Measurements from ENCODE around the gene B3GNT4. TPM values are rescaled to one million over a fixed set of nuclear protein-coding genes. Genes with fewer than 3 reads are reported as not detected.

B3GNT4 gene
- total and polyA plus RNA-seq, 2 donors (not counting 3 experiments of a cell fraction or from before 2014, with no cell fraction given), result 0.11 to 0.31 TPM

DNA sequence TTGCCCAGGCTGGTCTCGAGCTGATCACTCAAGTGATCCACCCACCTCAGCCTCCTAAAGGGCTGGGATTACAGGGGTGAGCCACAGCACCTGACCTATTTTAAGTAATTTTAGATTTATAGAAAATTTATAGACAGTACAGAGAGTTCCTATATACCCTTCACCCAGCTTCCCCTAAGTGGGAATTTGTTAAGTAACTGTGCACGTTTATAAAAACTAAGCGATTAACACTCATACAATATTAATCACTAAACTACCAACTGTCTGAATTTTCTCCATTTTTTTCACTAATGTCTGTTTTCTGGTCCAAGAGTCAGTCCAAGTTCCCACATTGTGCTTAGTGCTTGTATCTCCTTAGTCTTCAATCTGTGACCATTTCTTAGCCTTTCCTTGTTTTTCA lies 35.0 kb upstream of the B3GNT4 start:
- dilution Hi-C loops (cut with MboI; ENCODE audit: extremely low pct_ligation_motif_present, low sequenced_read_pairs), result no loop called here

More for the DNA sequence above, 35.0 kb upstream of the B3GNT4 start:
- Histone ChIP-seq H3K4me2 (ENCODE audit: insufficient read depth, low read length) (no peak overlapping the region), H3K9ac (replicated peaks; ENCODE audit: extremely low read depth, insufficient read depth, low read length) (no peak overlapping the region), H3K9me3 (replicated peaks; ENCODE audit: control insufficient read depth, insufficient read depth, low read length) (no peaks in the 10 kb centered on the region), H3K36me3 (ENCODE audit: control insufficient read depth in 2 of 2, extremely low read depth in 1 of 2, insufficient read depth in 2 of 2, low read length in 2 of 2) (no peaks in the 10 kb centered on the region), H2AFZ (ENCODE audit: low read depth, low read length) (no peak overlapping the region), H4K20me1 (replicated peaks; ENCODE audit: control insufficient read depth, extremely low read depth, insufficient read depth, low read length) (no peaks in the 10 kb centered on the region), H3K79me2 (ENCODE audit: control insufficient read depth, insufficient read depth, low read length) (no peaks in the 10 kb centered on the region), H3K9me1 (replicated peaks; ENCODE audit: control insufficient read depth, extremely low read depth, insufficient read depth, low read length) (no peaks in the 10 kb centered on the region), H3K4me3 (replicated peaks in 1 of 3; ENCODE audit: insufficient read depth in 1 of 3, low read depth in 1 of 3, low read length in 3 of 3) (no peak overlapping the region), H3K27ac (ENCODE audit: insufficient read depth, low read depth, low read length) (no peak overlapping the region), H3K27me3 (ENCODE audit: control insufficient read depth in 2 of 2, insufficient read depth in 2 of 2, low read length in 2 of 2) (peaks cover 0 to 3% of the 10 kb centered on the region in 2 experiments), H3K4me1 (ENCODE audit: control insufficient read depth, extremely low read depth, insufficient read depth, low read length) (no peaks in the 10 kb centered on the region)
- no TSS peak for BruUV-seq (replicated peaks)
- DNase-seq (ENCODE audit: low read depth, low spot score) (no peak), FAIRE-seq (no peak)
- TF ChIP-seq POLR2A (IDR thresholded peaks at IDR 0.05; ENCODE audit: low read depth, low read length) (no peak), FOS (IDR thresholded peaks at IDR 0.05; ENCODE audit: borderline replicate concordance, insufficient read depth, low read length) (no peak), POLR2AphosphoS5 (IDR thresholded peaks at IDR 0.05; ENCODE audit: insufficient read depth, low read depth, low read length) (no peak), MYC (IDR thresholded peaks at IDR 0.05; ENCODE audit: low read depth, low read length) (no peak), EZH2 (IDR thresholded peaks at IDR 0.05; ENCODE audit: borderline replicate concordance, low read depth, low read length, severe bottlenecking) (no peak), GATA2 (IDR thresholded peaks at IDR 0.05; ENCODE audit: insufficient read depth, insufficient read length, low read depth, low read length) (no peak), JUN (IDR thresholded peaks at IDR 0.05; ENCODE audit: borderline replicate concordance, insufficient read depth, insufficient read length, low read depth) (no peak)
- TF ChIP-seq, protein P1, sequence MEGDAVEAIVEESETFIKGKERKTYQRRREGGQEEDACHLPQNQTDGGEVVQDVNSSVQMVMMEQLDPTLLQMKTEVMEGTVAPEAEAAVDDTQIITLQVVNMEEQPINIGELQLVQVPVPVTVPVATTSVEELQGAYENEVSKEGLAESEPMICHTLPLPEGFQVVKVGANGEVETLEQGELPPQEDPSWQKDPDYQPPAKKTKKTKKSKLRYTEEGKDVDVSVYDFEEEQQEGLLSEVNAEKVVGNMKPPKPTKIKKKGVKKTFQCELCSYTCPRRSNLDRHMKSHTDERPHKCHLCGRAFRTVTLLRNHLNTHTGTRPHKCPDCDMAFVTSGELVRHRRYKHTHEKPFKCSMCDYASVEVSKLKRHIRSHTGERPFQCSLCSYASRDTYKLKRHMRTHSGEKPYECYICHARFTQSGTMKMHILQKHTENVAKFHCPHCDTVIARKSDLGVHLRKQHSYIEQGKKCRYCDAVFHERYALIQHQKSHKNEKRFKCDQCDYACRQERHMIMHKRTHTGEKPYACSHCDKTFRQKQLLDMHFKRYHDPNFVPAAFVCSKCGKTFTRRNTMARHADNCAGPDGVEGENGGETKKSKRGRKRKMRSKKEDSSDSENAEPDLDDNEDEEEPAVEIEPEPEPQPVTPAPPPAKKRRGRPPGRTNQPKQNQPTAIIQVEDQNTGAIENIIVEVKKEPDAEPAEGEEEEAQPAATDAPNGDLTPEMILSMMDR (IDR thresholded peaks at IDR 0.05; ENCODE audit: extremely low read depth in 1 of 2, insufficient read depth in 1 of 2, low read depth in 1 of 2, low read length in 2 of 2), result no peak
- TF ChIP-seq, protein P2, sequence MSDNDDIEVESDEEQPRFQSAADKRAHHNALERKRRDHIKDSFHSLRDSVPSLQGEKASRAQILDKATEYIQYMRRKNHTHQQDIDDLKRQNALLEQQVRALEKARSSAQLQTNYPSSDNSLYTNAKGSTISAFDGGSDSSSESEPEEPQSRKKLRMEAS (IDR thresholded peaks at IDR 0.05; ENCODE audit: insufficient read depth, insufficient read length), result no peak
- ChIA-PET CTCF (no interaction called here), POLR2A (no interaction called here)
- intact Hi-C loops (cut with micrococcal nuclease), result no loop called here
